Measurements from ENCODE around the gene AMACR.
"Not testable (repeated sequence)": the region's sequence is repeated elsewhere in the genome, so short reads cannot be mapped to it uniquely, and the experiment has no call there.

AMACR gene

GRCh38 chr5:33969572-33970452 lies 38.0 kb downstream of the AMACR start:
- peak; percentile 49 for DNase-seq (ENCODE audit: low read depth)
- TF ChIP-seq MYC (IDR thresholded peaks at IDR 0.05; ENCODE audit: low read depth, low read length), result no peak
- no peak for TF ChIP-seq POLR2A (IDR thresholded peaks at IDR 0.05; ENCODE audit: extremely low read depth, insufficient read length)
- no peak for TF ChIP-seq MAX (IDR thresholded peaks at IDR 0.05; ENCODE audit: low read depth, low read length)
- peak; percentile 78 for TF ChIP-seq CTCF (IDR thresholded peaks at IDR 0.05; ENCODE audit: low read depth, low read length)
- no peak overlapping the region for H3K4me3 ChIP-seq (ENCODE audit: low read depth, low read length)

- no peak for DNase-seq (ENCODE audit: low read depth)
- TF ChIP-seq MYC (IDR thresholded peaks at IDR 0.05; ENCODE audit: low read depth, low read length) (no peak), POLR2A (IDR thresholded peaks at IDR 0.05; ENCODE audit: extremely low read depth, insufficient read length) (no peak), CTCF (IDR thresholded peaks at IDR 0.05; ENCODE audit: low read depth, low read length) (no peak), MAX (IDR thresholded peaks at IDR 0.05; ENCODE audit: low read depth, low read length) (no peak)
- no peak overlapping the region for H3K4me3 ChIP-seq (ENCODE audit: low read depth, low read length)
Measured at GRCh38 chr5:33968211-33969005, 39.4 kb downstream of the AMACR start.

DNA sequence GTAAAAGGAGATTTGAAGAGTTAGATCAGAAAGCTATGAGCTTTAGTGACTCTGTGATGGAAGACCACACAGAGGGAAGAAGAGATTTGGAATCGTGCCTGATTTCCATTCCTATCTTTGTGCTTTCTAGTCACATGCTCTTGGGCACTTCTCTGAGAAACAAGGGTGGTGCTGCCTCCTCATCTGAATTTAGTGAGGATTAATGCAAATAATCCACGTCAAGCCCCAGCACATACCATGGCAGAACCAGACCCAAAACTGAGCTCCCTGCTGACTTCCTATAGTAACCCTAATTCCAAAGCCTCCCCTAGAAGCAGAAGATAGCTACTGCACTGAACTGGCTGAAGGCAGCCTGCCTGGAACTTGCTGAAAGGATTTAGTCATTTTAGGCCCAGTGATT lies 41.0 kb downstream of the AMACR start:
- no peak overlapping the region for H3K4me3 ChIP-seq (ENCODE audit: low read depth, low read length)
- no peak for DNase-seq (ENCODE audit: low read depth)

DNA sequence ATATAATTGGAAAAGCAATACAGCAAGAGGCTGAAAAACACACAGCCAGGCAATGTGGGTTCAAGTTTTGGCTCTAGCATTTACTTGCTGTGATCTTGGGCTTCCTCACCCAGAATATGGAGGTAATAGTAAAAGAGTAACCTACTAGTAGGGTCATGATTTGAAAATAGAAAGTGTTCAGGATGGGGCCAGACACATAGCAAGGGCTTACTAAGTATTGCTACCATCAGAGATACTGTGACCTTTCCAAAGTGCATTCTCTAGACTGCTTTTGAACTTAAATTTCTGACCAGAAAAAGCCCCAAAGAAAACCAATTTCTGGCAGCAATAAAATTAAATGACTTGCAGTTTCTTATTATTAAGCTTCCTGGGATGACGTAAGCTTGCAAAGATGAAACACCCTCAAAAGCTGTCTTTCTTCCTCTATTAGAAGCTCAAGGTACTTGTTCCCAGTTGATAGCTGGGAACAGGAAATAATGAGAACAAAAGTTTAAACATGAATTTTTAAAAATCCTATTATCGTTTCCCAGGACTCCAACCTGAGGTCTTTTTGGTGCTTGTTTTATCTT lies 43.6 kb downstream of the AMACR start:
- DNase-seq (ENCODE audit: low read depth), result no peak
- H3K4me3 ChIP-seq (ENCODE audit: low read depth, low read length), result no peak overlapping the region
- TF ChIP-seq POLR2A (IDR thresholded peaks at IDR 0.05; ENCODE audit: extremely low read depth, insufficient read length), result no peak

More for the DNA sequence above, 41.0 kb downstream of the AMACR start:
- no peak for TF ChIP-seq MYC (IDR thresholded peaks at IDR 0.05; ENCODE audit: low read depth, low read length)
- no peak for TF ChIP-seq CTCF (IDR thresholded peaks at IDR 0.05; ENCODE audit: low read depth, low read length)
- no peak for TF ChIP-seq POLR2A (IDR thresholded peaks at IDR 0.05; ENCODE audit: extremely low read depth, insufficient read length)
- TF ChIP-seq MAX (IDR thresholded peaks at IDR 0.05; ENCODE audit: low read depth, low read length), result no peak

- no peak overlapping the region for H3K4me3 ChIP-seq (ENCODE audit: low read depth, low read length)
- DNase-seq (ENCODE audit: low read depth), result no peak
- TF ChIP-seq MYC (IDR thresholded peaks at IDR 0.05; ENCODE audit: low read depth, low read length) (no peak), CTCF (IDR thresholded peaks at IDR 0.05; ENCODE audit: low read depth, low read length) (no peak)
Measured at GRCh38 chr5:33958176-33958575, 49.7 kb downstream of the AMACR start.

DNA sequence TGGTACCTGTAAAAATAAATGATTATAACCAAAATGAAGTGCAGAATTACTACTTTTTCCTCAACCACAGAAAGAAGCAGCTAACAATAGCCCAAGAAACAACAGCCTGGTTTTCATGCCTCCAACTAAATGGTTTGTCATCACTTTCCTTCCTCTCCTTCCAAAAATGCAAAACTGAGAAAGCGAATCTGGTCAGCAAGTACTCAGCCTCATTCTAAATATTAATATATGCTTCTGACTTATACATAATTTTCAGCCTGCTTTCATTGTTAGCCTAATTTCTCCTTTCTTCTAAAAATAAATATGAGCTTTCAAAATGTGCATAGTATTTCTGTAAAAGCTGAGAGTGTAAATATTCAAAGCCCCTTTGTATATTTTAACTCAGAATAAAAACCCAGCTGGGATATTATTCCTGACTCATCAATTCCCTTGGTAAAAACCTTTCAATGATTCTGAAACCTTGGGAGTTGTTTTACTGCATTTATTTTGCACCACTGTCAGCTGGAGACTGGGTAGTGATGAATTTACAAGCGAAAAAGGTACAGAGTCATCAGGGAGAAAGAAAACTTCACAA lies 50.2 kb downstream of the AMACR start:
- no peak for DNase-seq (ENCODE audit: low read depth)
- H3K4me3 ChIP-seq (ENCODE audit: low read depth, low read length), result no peak overlapping the region
- TF ChIP-seq CTCF (IDR thresholded peaks at IDR 0.05; ENCODE audit: low read depth, low read length) (no peak), POLR2A (IDR thresholded peaks at IDR 0.05; ENCODE audit: extremely low read depth, insufficient read length) (no peak), MAX (IDR thresholded peaks at IDR 0.05; ENCODE audit: low read depth, low read length) (no peak), MYC (IDR thresholded peaks at IDR 0.05; ENCODE audit: low read depth, low read length) (no peak)

- DNase-seq (ENCODE audit: low read depth); H3K4me3 ChIP-seq (ENCODE audit: low read depth, low read length): not testable (repeated sequence)
Measured at GRCh38 chr5:33952175-33952574, 55.7 kb downstream of the AMACR start.

Measured in NB4 (cell line).